Hematopoietic multipotent progenitor cell treated with erythropoietin and hydrocortisone succinate and interleukin-3 and kit ligand, for 4 days (in vitro differentiated cells): ENCODE data around the gene PFKL.

ENCODE experiments used
- DNase-seq: peaks from one replicate; pipeline ENCODE4 v3.0.0-alpha.2; 2015

Gene PFKL

DNA sequence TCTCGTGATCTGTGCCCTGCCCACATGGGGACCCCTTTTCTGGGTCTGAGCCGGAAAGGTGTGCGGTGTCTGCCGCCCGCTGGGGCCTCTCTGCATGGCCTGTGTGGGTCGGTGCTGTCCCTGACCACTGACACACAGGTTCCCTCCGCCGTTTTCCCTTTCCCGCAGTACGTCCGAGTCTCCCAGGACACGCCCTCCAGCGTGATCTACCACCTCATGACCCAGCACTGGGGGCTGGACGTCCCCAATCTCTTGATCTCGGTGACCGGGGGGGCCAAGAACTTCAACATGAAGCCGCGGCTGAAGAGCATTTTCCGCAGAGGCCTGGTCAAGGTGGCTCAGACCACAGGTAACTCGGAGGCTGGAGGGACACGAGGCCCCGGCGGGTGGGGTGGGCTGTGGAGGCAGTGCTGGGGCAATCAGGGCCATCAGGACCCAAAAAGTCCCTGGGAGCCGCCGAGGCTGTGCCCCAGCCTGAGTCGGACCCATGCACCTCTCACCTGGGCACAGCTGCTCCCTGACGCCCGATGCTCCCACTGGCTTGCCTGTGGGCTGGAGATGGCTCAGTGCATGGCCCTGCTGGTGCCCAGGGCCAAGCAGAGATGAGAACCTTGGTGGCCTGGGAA, 66.8 kb downstream of the PFKL start:
- no peak for DNase-seq

DNA sequence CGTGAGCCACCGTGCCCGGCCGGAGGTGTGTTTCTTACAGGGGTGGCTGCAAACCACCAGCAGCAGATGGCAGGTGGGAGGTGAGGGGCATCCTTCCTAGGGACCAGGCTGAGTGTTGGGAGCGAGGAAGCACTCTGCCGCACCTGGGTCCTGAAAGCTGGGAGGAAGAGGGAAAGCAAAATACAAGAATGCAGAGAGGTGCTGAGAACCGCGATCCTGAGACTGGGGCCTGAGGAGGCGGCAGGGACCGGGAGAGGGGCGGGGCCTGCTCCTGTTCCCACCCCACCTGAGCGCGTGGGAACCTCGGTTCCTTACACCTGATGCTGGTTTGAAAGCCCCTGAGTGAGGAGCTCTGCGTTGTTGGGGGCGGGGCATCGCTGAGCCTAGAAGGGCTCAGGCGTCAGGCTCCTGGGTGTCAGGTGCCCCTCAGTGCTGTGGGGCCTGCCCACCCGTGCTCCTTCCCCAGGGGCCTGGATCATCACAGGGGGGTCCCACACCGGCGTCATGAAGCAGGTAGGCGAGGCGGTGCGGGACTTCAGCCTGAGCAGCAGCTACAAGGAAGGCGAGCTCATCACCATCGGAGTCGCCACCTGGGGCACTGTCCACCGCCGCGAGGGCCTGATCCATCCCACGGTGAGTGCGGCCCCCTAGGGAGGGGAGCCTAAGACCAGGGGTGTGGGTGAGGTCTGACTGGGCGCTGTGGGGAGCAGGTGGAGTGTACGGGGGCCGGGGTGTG, 69.0 kb downstream of the PFKL start:
- no peak for DNase-seq

DNA sequence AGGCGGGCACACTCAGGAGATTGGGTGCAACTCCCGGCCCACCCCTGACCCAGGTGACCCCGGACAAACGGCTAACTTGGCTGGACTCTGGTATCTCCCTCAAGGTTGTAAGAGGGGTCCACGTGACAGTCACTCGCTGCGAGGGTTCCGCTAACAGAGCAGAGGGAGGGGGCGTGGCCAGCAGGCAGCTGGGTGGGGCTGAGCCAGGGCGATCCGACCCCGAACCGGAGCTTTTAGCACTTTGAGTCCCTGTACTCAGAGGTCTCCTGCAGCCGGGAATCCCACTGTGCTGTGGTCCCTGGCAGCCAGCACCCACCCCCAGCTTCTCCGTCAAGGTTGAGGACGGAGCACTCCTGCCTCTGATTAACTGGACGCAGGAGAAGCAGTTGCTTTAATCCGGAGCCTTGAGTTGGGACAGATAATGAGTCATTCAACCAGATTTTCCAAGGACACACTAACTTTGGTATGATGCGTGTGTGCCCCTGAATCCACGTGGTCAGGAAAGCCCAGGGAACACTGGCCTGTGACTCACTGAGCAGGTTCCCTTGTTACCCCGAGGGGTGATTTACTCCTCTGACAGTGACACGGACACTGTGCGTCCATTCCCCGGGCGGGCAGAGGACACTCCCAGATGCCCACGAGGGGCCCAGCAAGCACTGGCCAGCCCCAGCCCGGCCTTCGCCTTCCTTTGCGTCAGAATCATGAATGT, 70.3 kb downstream of the PFKL start:
- DNase-seq, result peak; percentile 51

DNA sequence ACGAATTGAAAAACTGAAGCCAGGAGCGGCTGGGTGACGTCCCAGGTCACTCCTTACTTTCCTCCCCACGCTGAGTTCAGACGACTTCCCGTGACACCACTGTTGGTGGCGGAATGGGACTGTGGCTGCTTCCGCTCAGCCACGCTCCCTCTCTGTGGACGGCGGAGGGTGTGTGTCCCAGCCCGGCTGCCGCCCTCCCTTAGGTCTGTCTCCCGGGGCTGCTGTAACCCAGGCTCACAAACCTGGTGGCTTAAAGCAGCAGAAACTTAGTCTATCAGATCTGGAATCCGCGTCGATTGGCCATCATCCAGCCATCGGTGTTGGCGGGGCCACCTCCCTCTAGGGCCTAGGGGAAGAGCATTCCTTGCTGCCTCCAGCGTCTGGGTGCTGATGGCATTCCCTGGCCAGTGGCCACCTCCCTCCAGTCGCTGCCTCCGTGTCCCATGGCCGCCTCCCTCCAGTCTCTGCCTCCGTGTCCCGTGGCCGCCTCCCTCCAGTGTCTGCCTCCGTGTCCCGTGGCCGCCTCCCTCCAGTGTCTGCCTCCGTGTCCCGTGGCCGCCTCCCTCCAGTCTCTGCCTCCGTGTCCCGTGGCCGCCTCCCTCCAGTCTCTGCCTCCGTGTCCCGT, 71.0 kb downstream of the PFKL start:
- no peak for DNase-seq

DNA sequence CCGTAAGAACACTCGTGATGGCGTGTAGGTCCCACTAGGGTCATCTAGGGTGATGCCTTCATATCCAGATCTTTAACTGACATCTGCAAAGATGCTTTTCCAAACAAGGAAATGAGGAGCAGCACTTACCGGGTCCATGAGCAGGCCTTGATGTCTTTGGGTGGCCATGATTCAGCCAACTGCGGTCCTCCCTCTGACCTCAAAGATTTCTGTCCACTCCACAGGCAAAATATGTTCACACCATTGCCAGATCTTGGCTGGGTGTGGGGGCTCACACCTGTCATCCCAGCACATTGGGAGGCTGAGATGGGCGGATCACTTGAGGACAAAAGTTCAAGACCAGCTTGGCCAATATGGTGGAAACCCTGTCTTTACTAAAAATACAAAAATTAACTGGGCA, 71.7 kb downstream of the PFKL start:
- no peak for DNase-seq

DNA sequence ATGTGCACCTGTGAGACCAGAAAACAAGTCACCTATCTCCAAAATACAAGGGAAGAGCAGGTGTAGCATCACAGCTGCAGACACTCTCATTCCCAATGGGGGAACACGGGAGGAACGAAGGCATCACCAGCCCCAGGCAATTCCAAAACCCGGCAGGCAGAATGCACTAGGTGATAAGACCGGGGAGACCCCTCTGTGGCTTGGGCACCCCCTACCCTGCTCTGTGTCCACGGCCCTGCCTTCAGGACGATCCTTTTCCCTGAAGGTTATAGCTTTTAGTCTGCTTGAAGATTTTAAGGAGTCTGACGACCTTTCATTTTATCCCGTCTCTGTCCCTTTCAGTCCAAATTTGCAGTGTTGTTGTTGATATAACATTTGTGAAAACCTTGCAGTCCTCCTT, 72.8 kb downstream of the PFKL start:
- DNase-seq, result no peak

DNA sequence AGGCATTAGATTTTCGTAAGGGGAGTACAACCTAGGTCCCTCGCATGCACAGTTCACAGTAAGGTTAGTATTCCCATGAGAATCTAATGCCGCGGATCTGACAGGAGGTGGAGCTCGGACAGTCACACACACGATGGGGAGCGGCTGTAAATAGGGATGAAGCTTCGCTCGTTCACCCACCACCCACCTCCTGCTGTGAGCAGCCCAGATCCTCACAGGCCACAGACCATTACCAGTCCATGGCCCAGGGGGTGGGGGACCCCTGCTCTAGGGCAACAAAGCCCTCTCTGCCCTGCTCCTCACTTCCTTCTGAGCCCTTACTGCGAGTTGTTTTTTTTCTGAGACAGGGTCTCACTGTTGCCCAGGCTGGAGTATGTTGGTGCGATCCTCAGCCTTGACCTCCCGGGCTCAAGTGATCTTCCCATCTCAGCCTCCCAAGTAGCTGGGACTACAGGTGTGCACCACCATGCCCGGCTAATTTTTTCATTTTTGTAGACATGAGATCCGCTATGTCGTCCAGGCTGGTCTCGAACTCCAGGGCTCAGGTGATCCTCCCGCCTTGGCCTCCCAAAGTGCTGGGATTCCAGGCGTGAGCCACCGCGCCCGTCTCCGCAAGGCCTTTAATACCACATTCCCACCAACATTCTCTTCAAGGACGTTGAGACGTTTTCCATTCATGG, 74.9 kb downstream of the PFKL start:
- DNase-seq, result no peak

DNA sequence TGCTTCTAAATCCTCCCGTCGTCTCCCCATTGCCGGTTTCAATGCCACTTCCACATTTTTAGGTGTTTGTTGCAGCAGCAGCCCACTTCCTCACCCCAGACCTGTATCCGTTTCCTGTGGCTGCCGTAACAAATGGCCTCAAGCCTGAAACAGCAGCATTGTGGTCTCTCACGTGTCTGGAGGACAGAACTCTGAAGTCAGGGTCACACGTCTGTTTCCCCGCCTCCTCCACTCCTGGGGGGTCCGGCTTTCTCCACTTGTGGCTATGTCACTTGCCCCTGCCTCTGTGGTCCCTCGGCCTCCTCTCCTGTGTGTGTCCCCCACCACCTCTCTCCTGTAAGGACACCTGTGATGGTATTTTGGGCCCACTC, 75.4 kb downstream of the PFKL start:
- DNase-seq, result peak; percentile 87

DNA sequence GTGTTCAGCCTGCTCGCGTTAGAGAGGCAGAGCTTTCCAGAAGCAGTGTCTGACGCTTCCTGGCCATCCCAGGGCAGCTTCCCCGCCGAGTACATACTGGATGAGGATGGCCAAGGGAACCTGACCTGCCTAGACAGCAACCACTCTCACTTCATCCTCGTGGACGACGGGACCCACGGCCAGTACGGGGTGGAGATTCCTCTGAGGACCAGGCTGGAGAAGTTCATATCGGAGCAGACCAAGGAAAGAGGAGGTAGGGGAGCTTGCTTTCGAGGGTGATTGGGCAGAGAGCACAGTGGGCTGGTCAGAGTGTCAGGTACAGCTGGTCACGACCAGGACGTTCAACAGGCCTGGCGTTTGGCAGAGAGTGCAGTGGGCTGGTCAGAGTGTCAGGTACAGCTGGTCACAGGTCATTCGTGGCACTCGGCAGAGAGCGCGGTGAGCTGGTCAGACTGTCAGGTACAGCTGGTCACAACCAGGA, 75.9 kb downstream of the PFKL start:
- no peak for DNase-seq

DNA sequence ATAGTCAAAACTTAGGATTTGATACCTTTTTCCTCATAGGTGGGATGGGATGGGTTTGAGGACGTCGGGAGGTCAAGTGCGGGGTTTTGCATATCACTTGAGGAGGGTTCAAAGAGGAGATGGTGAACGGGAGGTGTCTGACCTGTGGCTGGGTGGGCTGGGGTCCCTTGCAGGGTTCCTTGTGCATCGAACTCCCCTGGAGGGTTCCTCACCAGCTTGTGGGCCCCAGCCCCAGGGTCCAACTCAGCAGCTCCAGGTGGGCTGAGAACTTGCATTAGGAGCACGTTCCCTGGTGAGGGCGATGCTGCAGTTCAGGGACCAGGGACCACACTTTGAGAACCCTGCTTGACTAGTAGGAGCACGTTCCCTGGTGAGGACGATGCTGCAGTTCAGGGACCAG, 76.8 kb downstream of the PFKL start:
- no peak for DNase-seq
